ENCODE results near the gene UAP1.

UAP1 gene

DNA sequence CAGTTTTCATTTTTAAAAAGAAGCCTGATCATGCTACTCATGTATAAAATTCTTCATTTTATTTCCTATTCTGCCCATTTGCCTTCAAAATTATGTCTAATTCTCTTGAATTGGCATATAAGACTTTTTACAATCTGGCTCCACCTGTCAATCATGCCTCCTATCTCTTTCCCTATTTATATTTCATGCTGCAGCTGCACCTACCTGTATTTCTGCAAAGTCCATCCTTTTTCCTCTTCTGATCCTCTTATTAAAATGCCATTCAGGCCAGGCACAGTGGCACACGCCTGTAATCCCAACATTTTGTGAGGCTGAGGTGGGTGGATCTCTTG, 30.6 kb upstream of the UAP1 start:
- H3K4me2 ChIP-seq (ENCODE audit: low read depth, low read length, poor library complexity, severe bottlenecking): no peak overlapping the region
- TF ChIP-seq, protein P1, sequence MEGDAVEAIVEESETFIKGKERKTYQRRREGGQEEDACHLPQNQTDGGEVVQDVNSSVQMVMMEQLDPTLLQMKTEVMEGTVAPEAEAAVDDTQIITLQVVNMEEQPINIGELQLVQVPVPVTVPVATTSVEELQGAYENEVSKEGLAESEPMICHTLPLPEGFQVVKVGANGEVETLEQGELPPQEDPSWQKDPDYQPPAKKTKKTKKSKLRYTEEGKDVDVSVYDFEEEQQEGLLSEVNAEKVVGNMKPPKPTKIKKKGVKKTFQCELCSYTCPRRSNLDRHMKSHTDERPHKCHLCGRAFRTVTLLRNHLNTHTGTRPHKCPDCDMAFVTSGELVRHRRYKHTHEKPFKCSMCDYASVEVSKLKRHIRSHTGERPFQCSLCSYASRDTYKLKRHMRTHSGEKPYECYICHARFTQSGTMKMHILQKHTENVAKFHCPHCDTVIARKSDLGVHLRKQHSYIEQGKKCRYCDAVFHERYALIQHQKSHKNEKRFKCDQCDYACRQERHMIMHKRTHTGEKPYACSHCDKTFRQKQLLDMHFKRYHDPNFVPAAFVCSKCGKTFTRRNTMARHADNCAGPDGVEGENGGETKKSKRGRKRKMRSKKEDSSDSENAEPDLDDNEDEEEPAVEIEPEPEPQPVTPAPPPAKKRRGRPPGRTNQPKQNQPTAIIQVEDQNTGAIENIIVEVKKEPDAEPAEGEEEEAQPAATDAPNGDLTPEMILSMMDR (IDR thresholded peaks at IDR 0.05; ENCODE audit: insufficient read depth, low read length, poor library complexity, severe bottlenecking): no peak
- TF ChIP-seq EZH2phosphoT487 (conservative IDR thresholded peaks at IDR 0.05; ENCODE audit: low read length): no peak
- peaks cover 4% of the 10 kb centered on the region for H3K36me3 ChIP-seq (ENCODE audit: low read length)
- no peaks in the 10 kb centered on the region; the same call in 1 of the 2 replicates for H3F3A ChIP-seq (ENCODE audit: insufficient read depth)
- H3K79me2 ChIP-seq (ENCODE audit: insufficient read depth, low read length): no peaks in the 10 kb centered on the region
- H3K9me3 ChIP-seq (ENCODE audit: insufficient read depth, low read length): no peaks in the 10 kb centered on the region
- H3K4me3 ChIP-seq (ENCODE audit: insufficient read depth, low read length, poor library complexity, severe bottlenecking): no peak overlapping the region
- no peak overlapping the region for H3K27ac ChIP-seq (ENCODE audit: low read depth, low read length)
- H4K20me1 ChIP-seq (ENCODE audit: low read depth, low read length): no peaks in the 10 kb centered on the region
- H3K27me3 ChIP-seq (ENCODE audit: low read length): no peaks in the 10 kb centered on the region
- no peak overlapping the region for H2AFZ ChIP-seq (ENCODE audit: low read depth, low read length, severe bottlenecking)
- H3K9me2 ChIP-seq (replicated peaks; ENCODE audit: insufficient read depth, low read length): no peaks in the 10 kb centered on the region
- no peak overlapping the region for H3K9ac ChIP-seq (ENCODE audit: low read length)

DNA sequence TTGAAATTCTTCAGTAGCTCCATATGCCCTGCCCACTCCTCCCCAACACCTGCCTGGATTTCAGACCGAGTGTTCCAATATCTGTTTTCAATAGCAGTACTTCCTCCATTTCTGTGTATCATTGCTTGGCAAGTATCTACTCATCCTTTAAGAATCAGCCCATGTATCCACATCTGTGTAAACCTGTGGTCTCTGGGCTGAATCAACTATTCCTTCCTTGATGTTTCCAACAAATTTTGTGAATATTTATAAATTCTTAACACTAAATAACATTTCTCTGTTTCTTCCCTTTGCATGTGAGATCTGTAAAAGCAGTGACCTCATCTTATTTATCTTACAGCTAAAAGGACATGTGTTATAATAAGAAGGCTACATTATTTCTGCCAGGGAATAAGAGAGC, 26.0 kb upstream of the UAP1 start:
- H3K4me2 ChIP-seq (ENCODE audit: low read depth, low read length, poor library complexity, severe bottlenecking): no peak overlapping the region
- no peak for TF ChIP-seq EZH2phosphoT487 (conservative IDR thresholded peaks at IDR 0.05; ENCODE audit: low read length)
- TF ChIP-seq, protein P1 (IDR thresholded peaks at IDR 0.05; ENCODE audit: insufficient read depth, low read length, poor library complexity, severe bottlenecking): no peak
- H3K9me2 ChIP-seq (replicated peaks; ENCODE audit: insufficient read depth, low read length): no peaks in the 10 kb centered on the region
- no peaks in the 10 kb centered on the region for H3K79me2 ChIP-seq (ENCODE audit: insufficient read depth, low read length)
- no peak overlapping the region for H3K9ac ChIP-seq (ENCODE audit: low read length)
- no peaks in the 10 kb centered on the region for H4K20me1 ChIP-seq (ENCODE audit: low read depth, low read length)
- no peaks in the 10 kb centered on the region for H3F3A ChIP-seq (ENCODE audit: insufficient read depth)
- H3K4me3 ChIP-seq (ENCODE audit: insufficient read depth, low read length, poor library complexity, severe bottlenecking): no peak overlapping the region
- H3K9me3 ChIP-seq (ENCODE audit: insufficient read depth, low read length): no peaks in the 10 kb centered on the region
- no peak overlapping the region for H2AFZ ChIP-seq (ENCODE audit: low read depth, low read length, severe bottlenecking)
- no peak overlapping the region for H3K27ac ChIP-seq (ENCODE audit: low read depth, low read length)
- no peaks in the 10 kb centered on the region for H3K27me3 ChIP-seq (ENCODE audit: low read length)
- no peaks in the 10 kb centered on the region for H3K36me3 ChIP-seq (ENCODE audit: low read length)

DNA sequence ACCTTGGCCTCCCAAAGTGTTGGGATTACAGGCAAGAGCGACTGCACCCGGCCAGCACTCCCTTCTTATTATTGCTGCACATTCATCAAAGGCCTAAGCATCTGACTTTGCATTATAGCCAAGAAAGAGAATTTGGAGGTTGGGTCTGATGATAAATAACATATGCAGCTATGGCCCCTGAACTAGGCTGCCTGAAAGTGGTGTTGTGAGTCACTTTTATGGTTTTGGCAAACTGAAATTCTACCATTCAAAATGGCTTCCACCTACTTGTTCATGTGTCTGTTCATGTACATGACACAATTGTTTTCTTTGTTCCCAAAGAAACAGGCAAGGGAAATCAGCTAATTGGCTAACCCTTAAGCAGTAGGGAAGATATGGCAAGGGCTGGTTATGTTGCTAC, 25.0 kb upstream of the UAP1 start:
- no peaks in the 10 kb centered on the region for H3K9me3 ChIP-seq (ENCODE audit: insufficient read depth, low read length)
- TF ChIP-seq, protein P1 (IDR thresholded peaks at IDR 0.05; ENCODE audit: insufficient read depth, low read length, poor library complexity, severe bottlenecking): no peak
- no peak for TF ChIP-seq EZH2phosphoT487 (conservative IDR thresholded peaks at IDR 0.05; ENCODE audit: low read length)
- H3K9me2 ChIP-seq (replicated peaks; ENCODE audit: insufficient read depth, low read length): no peaks in the 10 kb centered on the region
- no peaks in the 10 kb centered on the region for H4K20me1 ChIP-seq (ENCODE audit: low read depth, low read length)
- no peak overlapping the region for H3K9ac ChIP-seq (ENCODE audit: low read length)
- H2AFZ ChIP-seq (ENCODE audit: low read depth, low read length, severe bottlenecking): no peak overlapping the region
- no peak overlapping the region for H3K4me3 ChIP-seq (ENCODE audit: insufficient read depth, low read length, poor library complexity, severe bottlenecking)
- H3K79me2 ChIP-seq (ENCODE audit: insufficient read depth, low read length): no peaks in the 10 kb centered on the region
- H3K27ac ChIP-seq (ENCODE audit: low read depth, low read length): no peak overlapping the region
- H3K27me3 ChIP-seq (ENCODE audit: low read length): no peaks in the 10 kb centered on the region
- no peaks in the 10 kb centered on the region for H3K36me3 ChIP-seq (ENCODE audit: low read length)
- no peaks in the 10 kb centered on the region for H3F3A ChIP-seq (ENCODE audit: insufficient read depth)
- H3K4me2 ChIP-seq (ENCODE audit: low read depth, low read length, poor library complexity, severe bottlenecking): no peak overlapping the region

DNA sequence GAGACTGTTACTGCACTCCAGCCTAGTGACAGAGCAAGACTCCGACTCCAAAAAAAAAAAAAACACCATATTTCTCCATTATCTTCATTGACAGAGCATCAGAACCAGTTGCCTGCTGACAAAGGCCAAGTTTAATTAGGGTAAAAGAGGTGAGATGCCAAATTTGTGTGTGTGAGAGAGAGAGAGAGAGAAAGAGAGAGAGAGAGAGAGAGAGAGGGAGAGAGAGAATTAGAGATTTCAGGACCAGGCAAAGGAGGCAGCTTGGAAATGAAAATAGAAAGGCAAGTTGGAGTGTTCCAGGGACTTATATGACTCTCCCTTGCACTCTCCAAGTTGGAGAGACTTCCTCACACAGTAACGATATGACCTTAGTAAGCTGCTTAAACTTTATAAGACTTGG, 24.3 kb upstream of the UAP1 start:
- Histone ChIP-seq H3K4me3 (ENCODE audit: insufficient read depth, low read length, poor library complexity, severe bottlenecking) (no peak overlapping the region), H2AFZ (ENCODE audit: low read depth, low read length, severe bottlenecking) (no peak overlapping the region), H3K9me3 (ENCODE audit: insufficient read depth, low read length) (no peaks in the 10 kb centered on the region), H3F3A (ENCODE audit: insufficient read depth) (no peaks in the 10 kb centered on the region), H3K9me2 (replicated peaks; ENCODE audit: insufficient read depth, low read length) (no peaks in the 10 kb centered on the region), H4K20me1 (ENCODE audit: low read depth, low read length) (no peaks in the 10 kb centered on the region), H3K36me3 (ENCODE audit: low read length) (no peaks in the 10 kb centered on the region), H3K4me2 (ENCODE audit: low read depth, low read length, poor library complexity, severe bottlenecking) (no peak overlapping the region), H3K79me2 (ENCODE audit: insufficient read depth, low read length) (no peaks in the 10 kb centered on the region), H3K27ac (ENCODE audit: low read depth, low read length) (no peak overlapping the region), H3K27me3 (ENCODE audit: low read length) (no peaks in the 10 kb centered on the region), H3K9ac (ENCODE audit: low read length) (no peak overlapping the region)
- no peak for TF ChIP-seq EZH2phosphoT487 (conservative IDR thresholded peaks at IDR 0.05; ENCODE audit: low read length)
- TF ChIP-seq, protein P1 (IDR thresholded peaks at IDR 0.05; ENCODE audit: insufficient read depth, low read length, poor library complexity, severe bottlenecking): no peak

Measured in SU-DHL-6 (cell line).